ENCODE data around the gene LRFN2.

Gene LRFN2

GRCh38 chr6:40342723-40343122 lies 244.4 kb downstream of the LRFN2 start:
- no peak for DNase-seq (ENCODE audit: low read depth, low spot score)
- no peak overlapping the region for H3K27ac ChIP-seq

GRCh38 chr6:40341726-40342125 lies 245.4 kb downstream of the LRFN2 start:
- no peak overlapping the region for H3K27ac ChIP-seq
- no peak for DNase-seq (ENCODE audit: low read depth, low spot score)
